ENCODE measurements around the gene INSIG2.

Gene INSIG2

DNA sequence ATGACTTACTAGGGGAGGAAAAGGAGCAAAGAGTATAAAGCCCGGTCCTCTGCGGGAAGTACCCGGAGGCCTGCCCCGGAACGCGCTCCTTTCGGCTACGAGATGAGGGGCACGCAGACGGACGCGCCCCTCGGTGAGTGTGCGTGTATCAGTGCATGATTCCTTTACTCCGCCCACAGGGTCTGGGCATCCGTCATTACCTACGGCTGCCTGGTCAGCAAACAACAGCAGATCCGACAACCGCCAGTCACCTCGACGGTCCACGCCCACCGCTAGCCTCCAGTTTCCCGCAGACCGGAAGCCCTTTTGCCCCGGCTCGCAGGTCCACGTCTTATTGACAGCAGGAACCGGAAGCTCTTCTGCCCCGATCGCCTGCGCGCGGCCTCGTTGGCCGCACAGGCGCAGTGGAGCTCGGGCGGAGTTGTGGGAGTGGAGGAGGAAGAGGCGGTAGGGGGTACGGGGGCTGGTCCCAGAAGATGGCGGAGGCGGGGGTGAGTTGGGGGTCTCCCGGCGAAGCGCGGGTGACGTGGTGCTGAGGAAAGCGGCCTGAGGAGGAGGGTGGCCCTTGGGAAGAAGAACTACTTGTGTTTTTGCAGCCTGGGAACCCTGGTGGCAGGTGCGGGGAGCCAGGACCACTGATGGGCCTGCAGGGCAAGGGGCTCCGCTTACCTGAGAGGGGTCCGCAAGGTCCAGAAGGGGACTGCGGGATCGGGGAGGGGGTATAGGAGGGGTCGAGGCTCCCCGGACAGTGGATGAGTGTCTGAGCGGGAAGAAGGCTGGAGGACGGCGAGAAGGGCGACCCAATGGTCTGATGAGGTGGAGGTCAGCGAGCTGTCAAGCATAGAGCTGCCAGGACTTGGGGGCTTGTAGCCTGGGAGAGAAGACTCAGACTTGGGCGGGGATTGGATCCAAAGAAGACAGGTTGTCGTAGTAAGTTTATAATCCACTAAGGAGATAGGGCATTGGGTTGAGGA, at the start of gene INSIG2:
Gene INSIG2 (plus strand): TSS at position 421 of the 974 bp plus-strand sequence. CDS start 8,086 bp downstream, outside the sequence.
- peak; percentile 99 for DNase-seq

DNA sequence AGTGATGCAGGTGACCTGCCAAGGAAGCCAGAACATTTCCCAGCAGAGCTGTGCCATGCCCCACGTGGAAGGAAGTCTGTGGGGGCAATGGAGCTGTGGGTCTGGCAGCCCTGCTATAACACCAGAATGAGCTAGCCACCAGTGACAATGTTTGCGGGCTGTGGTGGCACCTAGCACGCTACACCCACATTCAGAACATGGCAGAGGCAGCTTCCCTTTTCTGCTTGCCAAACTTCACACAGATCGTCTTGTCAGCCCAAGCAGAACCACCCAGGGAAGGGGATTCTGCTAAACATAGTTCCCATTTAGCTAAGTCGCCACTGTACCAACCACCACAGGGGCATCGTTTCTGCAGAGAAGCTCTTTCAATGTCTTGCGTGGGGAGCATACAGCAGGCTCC, 47.4 kb upstream of the INSIG2 start:
- DNase-seq, result no peak

DNA sequence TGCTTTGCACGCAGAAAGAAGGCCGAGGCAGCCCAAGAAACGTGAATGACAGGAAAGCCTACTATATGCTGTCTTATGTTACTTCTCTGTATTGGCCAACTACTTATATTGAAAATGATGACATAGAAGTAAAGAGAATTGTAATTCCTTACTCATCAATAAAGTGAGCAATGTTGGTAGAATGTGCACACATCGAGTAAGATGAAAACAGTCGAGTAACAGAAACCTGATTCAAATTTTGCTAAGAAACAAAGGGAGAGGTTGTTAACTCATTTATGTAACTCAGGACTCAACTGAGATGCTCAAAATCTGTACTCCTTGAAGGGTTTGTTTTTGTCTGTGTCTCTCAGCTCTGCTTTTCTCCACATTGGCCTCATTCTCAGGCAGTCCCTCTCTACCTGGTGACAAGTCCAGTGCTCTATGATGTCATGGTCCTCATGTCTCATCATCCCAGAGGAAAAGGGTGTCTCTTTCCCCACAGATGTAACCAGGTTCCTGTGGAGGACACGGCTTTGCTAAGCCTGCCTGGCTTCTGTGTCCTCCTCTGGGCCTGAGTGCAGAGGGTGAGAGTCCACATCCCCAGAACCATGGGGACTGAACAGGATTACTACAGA, 44.1 kb upstream of the INSIG2 start:
- DNase-seq, result no peak

DNA sequence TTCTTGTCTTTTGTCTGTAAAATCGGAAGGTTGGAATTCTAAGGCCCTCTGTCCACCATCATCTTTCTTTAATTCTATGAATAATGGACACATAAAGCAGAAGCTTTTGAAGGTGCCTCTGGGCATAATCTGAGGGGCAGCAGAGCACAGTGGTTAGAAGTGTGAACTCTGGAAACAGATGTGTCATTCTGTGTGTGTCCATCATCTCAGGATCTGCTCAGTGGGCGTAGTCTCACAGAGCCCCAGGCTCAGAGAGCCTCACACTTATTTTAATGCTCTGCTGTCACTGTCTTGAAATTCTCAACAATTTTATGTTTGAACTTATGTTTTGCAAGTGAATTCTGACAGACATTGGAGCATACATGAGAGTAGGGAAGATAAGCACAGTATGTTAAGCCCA, 43.4 kb upstream of the INSIG2 start:
- no peak for DNase-seq

DNA sequence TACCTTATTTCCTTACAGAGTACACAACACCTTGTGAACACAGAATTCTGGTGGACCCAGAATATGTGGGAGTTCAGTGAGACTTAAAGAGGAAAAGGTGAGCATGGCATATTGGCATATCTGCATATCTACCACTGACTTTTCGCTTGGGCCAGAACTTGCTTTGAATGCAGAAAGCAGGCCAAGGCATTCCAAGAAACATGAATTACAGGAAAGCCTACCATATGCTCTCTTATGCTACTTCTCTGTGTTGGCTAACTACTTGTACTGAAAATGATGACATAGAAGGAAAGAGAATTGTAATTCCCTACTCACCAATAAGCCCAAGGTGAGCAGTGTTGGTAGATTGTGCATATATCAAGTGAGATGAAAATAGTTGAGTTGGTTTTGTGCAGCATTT, 43.0 kb upstream of the INSIG2 start:
- DNase-seq, result no peak

GRCh38 chr2:118046634-118047210, 41.5 kb upstream of the INSIG2 start:
- DNase-seq, result peak; percentile 18

GRCh38 chr2:118047380-118047826, 40.9 kb upstream of the INSIG2 start:
- DNase-seq, result no peak

DNA sequence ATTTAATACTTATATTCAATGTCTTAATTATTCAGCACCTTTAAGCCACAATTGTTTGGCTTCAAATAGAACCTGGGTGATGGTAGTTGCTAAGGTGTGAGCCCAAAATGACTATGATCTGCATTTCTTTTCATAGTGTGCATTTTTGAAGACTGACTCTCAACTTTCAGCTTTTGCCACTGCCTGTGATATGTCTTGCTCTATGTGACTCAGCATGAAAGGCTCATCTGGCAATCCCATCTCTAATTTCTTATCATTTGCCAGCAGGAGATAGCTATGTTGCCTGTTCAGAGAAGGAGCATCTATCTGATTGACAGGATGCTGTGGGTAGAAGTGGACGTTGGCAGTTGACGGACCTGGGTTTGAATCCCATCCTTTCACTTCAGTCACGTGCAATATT, 39.9 kb upstream of the INSIG2 start:
- DNase-seq, result no peak

GRCh38 chr2:118049140-118049815, 39.0 kb upstream of the INSIG2 start:
- DNase-seq, result no peak

DNA sequence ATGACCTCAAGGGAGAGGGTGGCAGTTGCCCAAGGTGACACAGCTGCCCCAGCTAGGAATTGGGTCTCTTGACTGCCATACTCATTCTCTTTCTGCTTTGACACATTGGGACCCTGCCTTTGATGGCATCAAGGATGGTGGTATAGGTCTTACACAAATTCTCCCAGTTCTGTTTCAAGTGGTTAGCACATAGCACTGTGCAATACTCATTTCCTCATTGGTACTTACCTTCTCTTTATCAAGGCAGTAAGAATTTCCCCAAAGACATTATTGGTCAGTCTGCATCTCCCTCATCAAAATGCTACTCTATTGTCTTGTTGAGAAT, 38.5 kb upstream of the INSIG2 start:
- DNase-seq, result no peak

DNA sequence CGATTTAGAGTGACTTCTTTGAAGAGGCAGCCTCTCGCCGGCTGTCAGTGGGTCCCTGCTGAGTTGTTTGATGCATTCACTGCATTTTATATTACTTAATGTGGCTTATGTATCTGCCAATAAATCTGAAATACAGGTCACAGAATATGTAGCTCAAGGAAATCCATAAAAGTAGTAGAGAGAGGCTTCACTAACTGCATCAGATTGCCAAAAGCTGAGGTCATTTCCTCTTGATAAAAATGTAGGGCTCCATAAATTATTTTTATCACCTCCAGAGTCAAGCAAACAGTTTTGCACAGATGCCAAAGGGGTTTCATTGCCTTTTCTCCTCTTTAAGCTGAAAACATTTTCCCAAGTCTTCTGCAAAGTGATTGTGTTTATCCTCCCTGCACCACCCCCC, 37.9 kb upstream of the INSIG2 start:
- no peak for DNase-seq

DNA sequence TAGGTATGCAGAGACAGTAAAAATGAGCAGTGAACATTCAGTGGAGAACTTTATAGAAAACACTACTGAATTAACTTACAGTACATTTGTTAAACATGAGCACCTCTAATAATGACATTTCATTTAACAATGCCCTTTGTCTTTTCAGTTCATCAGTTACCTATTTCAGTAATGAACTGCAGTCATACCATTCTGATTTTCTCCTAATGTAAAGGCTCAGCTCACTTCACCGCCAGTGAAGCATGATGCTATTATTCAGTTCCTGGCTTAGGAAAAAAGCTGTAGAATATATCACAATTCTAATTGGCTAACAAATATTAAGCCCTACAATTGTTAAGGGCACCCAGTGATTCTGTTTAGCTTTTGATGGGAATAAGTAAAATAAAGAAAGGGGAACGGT, 37.3 kb upstream of the INSIG2 start:
- DNase-seq, result no peak

DNA sequence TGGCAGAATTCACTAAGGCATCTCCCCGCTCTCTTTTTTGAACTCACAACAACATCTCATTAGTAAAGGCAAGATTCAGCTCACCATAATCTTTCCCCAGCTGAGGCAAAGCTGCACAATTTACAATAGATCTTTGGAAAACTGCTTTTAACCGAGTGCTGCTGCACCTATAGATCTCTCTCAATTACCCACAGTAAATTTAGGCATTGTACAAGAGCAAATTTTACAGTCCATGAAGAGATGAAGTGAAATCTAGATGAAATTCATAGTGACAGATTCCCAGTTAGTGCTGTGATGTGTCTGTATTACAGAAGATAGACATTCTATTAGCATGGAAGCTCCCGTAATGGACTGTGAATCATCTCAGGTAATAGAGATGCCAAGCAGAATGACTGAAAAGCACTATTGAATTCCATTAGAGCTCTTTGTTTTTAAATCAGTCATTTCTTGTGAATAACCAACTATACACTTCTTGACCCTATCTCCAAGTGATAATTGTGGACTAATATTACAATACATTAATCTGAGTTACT, 36.4 kb upstream of the INSIG2 start:
- DNase-seq, result no peak

DNA sequence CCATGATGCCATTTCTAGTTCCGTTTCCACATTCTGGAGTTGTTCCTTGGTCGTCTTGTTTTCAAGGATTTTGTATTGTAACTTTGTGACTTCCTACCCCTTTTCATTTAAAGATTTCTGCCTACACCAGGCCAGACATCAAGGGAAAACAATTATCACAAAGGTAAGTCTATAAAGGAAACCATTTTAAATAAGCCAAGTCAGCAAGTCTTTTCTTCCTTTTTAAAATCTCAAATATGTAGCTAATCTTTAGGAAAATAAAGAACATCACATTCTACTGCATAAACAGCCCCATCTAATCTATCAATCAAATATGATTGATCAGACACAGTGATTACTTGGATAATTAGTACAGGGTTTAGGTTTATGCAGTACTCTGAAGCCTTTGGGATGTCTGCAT, 35.8 kb upstream of the INSIG2 start:
- no peak for DNase-seq

DNA sequence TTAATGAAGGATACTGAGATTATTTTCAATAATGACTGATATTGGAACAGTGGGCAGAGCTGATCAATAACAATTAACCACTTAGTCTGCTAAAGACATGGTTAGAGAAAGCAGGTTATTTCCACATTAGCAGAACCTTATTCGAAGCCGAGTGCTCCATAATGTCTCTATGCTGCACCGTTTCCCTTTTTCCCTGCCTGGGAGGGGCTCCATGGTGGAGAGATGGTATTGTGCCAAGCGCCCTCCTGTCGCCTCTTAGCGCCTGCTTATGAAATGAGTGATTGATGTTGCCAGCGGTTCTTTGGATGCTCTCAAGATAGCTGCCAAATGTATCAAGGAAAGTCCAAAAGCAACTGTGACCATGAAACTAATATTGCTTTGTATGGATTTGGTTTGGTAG, 34.6 kb upstream of the INSIG2 start:
- DNase-seq, result no peak

- DNase-seq, result no peak
Measured at GRCh38 chr2:118054213-118055008, 33.9 kb upstream of the INSIG2 start.

DNA sequence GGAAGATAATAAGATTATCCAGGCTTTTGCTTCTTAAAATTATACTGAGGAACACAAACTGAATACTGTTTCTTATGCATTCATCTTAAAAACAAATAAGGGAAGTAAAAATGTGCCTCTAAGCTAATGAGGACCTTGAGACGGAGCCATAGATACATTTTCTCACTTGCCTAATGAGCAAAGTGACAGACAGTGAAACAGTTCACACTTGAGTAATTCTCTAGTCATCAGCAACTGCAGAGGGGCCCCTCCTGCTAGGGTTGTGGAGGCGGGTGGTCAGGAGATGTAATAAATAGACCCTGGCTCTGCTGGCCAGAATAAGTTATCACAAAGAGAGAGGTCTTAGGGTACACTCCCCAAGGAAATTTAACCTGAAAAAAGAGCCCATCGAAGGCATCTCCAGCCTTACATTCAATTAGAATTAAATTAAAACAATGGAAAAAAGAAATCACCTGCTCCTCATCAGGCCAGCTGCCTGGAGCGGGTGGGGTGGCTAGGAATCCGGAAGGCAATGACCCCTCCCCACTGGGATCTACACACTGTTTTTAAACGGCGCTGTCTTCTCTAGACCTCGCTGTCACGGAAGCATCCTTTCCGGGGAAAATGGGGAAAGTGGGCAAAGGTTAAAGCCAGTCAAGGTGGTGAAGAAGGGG, 32.6 kb upstream of the INSIG2 start:
- DNase-seq, result no peak

DNA sequence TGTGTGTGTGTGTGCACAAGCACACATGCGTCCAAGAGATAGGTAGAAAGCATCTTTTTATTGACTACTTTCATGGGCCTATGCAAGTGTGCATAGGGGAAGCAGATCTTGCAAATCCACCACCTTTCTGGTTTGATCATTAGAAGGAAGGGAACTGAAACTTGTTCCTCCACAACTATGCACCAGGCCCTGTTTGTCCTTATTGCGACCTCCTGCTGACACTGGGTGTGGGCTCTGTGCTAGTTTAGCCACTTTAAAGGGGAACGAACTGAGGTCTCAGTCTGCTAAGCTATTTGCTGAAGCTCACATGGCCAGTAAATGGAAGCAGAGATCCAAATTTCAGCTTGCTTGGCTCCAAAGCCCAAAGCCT, 32.1 kb upstream of the INSIG2 start:
- DNase-seq, result no peak

DNA sequence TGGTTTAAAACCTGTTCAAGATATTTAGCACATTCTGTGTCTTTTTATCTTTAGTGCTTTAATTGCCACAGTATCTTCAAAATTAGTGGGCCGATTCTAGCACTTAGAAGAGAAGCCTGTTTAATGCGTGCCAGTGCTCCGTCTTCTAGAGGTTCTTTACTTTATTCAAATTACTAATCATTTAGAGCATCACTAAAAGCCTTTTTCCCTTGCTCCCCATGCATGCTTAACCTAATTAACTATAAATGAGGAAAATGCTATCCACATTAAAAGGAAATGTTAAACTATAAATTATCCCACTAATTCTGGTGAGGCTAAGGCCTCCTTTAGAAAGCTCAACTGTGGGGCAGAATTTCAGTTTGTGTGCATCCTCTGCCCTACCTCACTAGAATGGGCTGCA, 31.5 kb upstream of the INSIG2 start:
- DNase-seq, result no peak

DNA sequence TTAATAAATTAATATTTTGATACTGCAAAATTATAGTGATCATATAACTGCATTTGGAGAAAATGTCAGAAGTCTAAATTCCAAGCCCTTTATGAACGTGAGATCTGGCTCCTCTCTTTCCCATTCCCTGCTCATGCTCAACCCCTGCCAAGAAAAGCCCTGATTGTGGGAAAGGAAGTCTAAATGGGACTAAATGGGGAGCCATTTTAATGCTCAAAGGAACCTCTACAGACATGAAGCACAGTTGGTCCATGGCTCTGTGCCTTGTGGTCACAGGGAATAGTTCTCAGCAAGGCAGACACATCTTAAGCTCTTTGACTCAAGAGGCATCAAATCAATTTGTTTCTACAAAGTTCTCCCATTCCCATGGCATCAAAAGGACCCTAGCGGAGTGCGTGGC, 29.3 kb upstream of the INSIG2 start:
- DNase-seq, result no peak

DNA sequence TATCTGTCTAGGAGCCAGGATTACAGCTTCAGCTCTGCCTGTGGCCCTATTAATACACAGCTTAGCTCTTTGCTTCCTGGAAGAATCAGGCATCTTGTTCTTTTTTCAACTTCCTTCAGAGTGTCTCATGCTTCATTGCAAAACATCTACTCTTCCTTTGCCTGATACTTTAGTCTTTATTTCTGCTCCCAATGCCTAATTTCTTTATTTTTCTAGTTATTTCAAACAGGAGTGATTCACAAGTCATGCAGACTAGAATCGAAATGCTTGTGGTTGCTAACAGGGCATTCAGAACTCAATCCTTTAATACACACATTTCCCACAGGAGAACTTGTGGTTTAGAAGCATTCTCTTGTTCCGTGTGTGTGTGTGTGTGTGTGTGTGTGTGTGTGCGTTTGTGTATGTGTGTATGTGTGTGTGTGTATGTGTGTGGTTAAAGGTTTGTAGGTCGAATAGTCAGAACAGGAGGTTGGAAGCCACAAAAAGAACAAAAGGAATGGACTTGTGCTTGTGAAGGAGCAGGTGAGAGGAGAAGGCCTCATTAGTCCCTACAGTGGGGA, 28.3 kb upstream of the INSIG2 start:
- no peak for DNase-seq

Measured in NCI-H2227 treated with DMSO at 0.1 percent for 48 hours (cell line).